Measurements from ENCODE around the gene KCNE3. TPM values are rescaled to one million over a fixed set of nuclear protein-coding genes. Genes with fewer than 3 reads are reported as not detected.
A peak's percentile ranks its signal among the peaks of the same experiment; 100 is the strongest.

Gene KCNE3
- total RNA-seq, 1 donor from 2014 or later: 0.59 TPM

- H3K9me3 ChIP-seq (ENCODE audit: insufficient read depth, low read depth, low read length): no peaks in the 10 kb centered on the region
- H3K4me2 ChIP-seq (ENCODE audit: low read length): peak overlapping the region; percentile 81
- H3K79me2 ChIP-seq (ENCODE audit: insufficient read depth, low read length): no peaks in the 10 kb centered on the region
- TF ChIP-seq CTCF (IDR thresholded peaks at IDR 0.05; ENCODE audit: insufficient read depth, low read depth, low read length): no peak
- no peak for TF ChIP-seq EZH2 (IDR thresholded peaks at IDR 0.05; ENCODE audit: insufficient read depth, low read length)
- no peaks in the 10 kb centered on the region for H4K20me1 ChIP-seq (ENCODE audit: insufficient read depth, low read length)
- H2AFZ ChIP-seq (ENCODE audit: low read depth, low read length): no peak overlapping the region
- Mint-ChIP-seq H3K9me3 (ENCODE audit: unreplicated experiment) (peaks cover 1% of the 10 kb centered on the region), H3K4me1 (ENCODE audit: low read depth, unreplicated experiment) (peaks cover 6% of the 10 kb centered on the region), H3K27ac (ENCODE audit: unreplicated experiment) (no peak overlapping the region), H3K36me3 (ENCODE audit: low read depth, unreplicated experiment) (no peaks in the 10 kb centered on the region), H3K4me3 (ENCODE audit: unreplicated experiment) (peak overlapping the region; percentile 75), H3K27me3 (ENCODE audit: low read depth, unreplicated experiment) (peaks cover 3% of the 10 kb centered on the region)
- peaks cover 5% of the 10 kb centered on the region for H3K4me1 ChIP-seq (ENCODE audit: insufficient read depth, low read length)
- no peak overlapping the region for H3K4me3 ChIP-seq (ENCODE audit: insufficient read depth, low read depth, low read length)
- DNase-seq (ENCODE audit: low read depth): no peak
- no peaks in the 10 kb centered on the region for H3K36me3 ChIP-seq (ENCODE audit: insufficient read depth, low read length)
- no peak for FAIRE-seq
- no peaks in the 10 kb centered on the region for H3K27me3 ChIP-seq (ENCODE audit: insufficient read depth, low read length)
- no peak overlapping the region for H3K27ac ChIP-seq (ENCODE audit: low read depth, low read length)
- no peak overlapping the region for H3K9ac ChIP-seq (ENCODE audit: low read length)
Measured at GRCh38 chr11:74492084-74492483, 24.7 kb upstream of the KCNE3 start.

DNA sequence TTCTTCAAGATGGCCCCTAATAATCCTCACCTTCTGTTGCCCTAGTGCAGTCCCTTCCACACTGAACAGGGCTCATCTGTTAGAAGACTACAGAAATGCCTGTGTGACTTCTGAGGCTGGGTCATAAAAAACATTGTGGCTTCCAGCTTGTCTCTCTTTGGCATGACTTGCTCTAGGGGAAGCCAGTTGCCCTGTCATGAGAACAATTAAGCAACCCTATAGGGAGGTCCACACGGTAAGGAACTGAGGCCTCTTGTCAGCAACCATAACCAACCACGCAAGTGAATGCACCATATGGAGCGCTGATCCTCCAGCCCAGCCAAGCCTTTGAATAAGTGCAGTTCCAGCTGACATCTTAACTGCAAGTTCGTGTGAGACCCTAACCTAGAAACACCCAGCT is 23.6 kb upstream of the KCNE3 start:
- Mint-ChIP-seq H3K4me3 (ENCODE audit: unreplicated experiment) (no peak overlapping the region), H3K27me3 (ENCODE audit: low read depth, unreplicated experiment) (peaks cover 5% of the 10 kb centered on the region), H3K36me3 (ENCODE audit: low read depth, unreplicated experiment) (no peaks in the 10 kb centered on the region), H3K9me3 (ENCODE audit: unreplicated experiment) (no peaks in the 10 kb centered on the region), H3K4me1 (ENCODE audit: low read depth, unreplicated experiment) (peaks cover 6% of the 10 kb centered on the region), H3K27ac (ENCODE audit: unreplicated experiment) (no peak overlapping the region)
- Histone ChIP-seq H3K36me3 (ENCODE audit: insufficient read depth, low read length) (no peaks in the 10 kb centered on the region), H3K9ac (ENCODE audit: low read length) (no peak overlapping the region), H3K27ac (ENCODE audit: low read depth, low read length) (no peak overlapping the region), H3K79me2 (ENCODE audit: insufficient read depth, low read length) (no peaks in the 10 kb centered on the region), H2AFZ (ENCODE audit: low read depth, low read length) (no peak overlapping the region), H3K27me3 (ENCODE audit: insufficient read depth, low read length) (no peaks in the 10 kb centered on the region), H4K20me1 (ENCODE audit: insufficient read depth, low read length) (no peaks in the 10 kb centered on the region), H3K4me2 (ENCODE audit: low read length) (no peak overlapping the region), H3K4me3 (ENCODE audit: insufficient read depth, low read depth, low read length) (no peak overlapping the region), H3K9me3 (ENCODE audit: insufficient read depth, low read depth, low read length) (no peaks in the 10 kb centered on the region), H3K4me1 (ENCODE audit: insufficient read depth, low read length) (peaks cover 5% of the 10 kb centered on the region)
- DNase-seq (ENCODE audit: low read depth) (no peak), FAIRE-seq (no peak)
- TF ChIP-seq EZH2 (IDR thresholded peaks at IDR 0.05; ENCODE audit: insufficient read depth, low read length) (no peak), CTCF (IDR thresholded peaks at IDR 0.05; ENCODE audit: insufficient read depth, low read depth, low read length) (no peak)

- Histone ChIP-seq H3K79me2 (ENCODE audit: insufficient read depth, low read length) (no peaks in the 10 kb centered on the region), H4K20me1 (ENCODE audit: insufficient read depth, low read length) (no peaks in the 10 kb centered on the region), H3K27ac (ENCODE audit: low read depth, low read length) (no peak overlapping the region), H3K9ac (ENCODE audit: low read length) (no peak overlapping the region), H3K9me3 (ENCODE audit: insufficient read depth, low read depth, low read length) (no peaks in the 10 kb centered on the region), H3K4me1 (ENCODE audit: insufficient read depth, low read length) (no peaks in the 10 kb centered on the region), H3K4me3 (ENCODE audit: insufficient read depth, low read depth, low read length) (no peak overlapping the region), H3K36me3 (ENCODE audit: insufficient read depth, low read length) (no peaks in the 10 kb centered on the region), H2AFZ (ENCODE audit: low read depth, low read length) (no peak overlapping the region), H3K27me3 (ENCODE audit: insufficient read depth, low read length) (no peaks in the 10 kb centered on the region), H3K4me2 (ENCODE audit: low read length) (no peak overlapping the region)
- FAIRE-seq (no peak), DNase-seq (ENCODE audit: low read depth) (no peak)
- H3K27ac Mint-ChIP-seq (ENCODE audit: unreplicated experiment): no peak overlapping the region
- H3K27me3 Mint-ChIP-seq (ENCODE audit: low read depth, unreplicated experiment): peaks cover 5% of the 10 kb centered on the region
- H3K4me3 Mint-ChIP-seq (ENCODE audit: unreplicated experiment): no peak overlapping the region
- H3K4me1 Mint-ChIP-seq (ENCODE audit: low read depth, unreplicated experiment): peaks cover 2% of the 10 kb centered on the region
- H3K36me3 Mint-ChIP-seq (ENCODE audit: low read depth, unreplicated experiment): no peaks in the 10 kb centered on the region
- TF ChIP-seq CTCF (IDR thresholded peaks at IDR 0.05; ENCODE audit: insufficient read depth, low read depth, low read length): peak; percentile 17
- no peak for TF ChIP-seq EZH2 (IDR thresholded peaks at IDR 0.05; ENCODE audit: insufficient read depth, low read length)
- no peaks in the 10 kb centered on the region for H3K9me3 Mint-ChIP-seq (ENCODE audit: unreplicated experiment)
Measured at GRCh38 chr11:74487875-74488274, 20.5 kb upstream of the KCNE3 start.

Measured in astrocyte (in vitro differentiated cells and primary cell).